Measurements from ENCODE around the gene KSR2. TPM values are rescaled to one million over a fixed set of nuclear protein-coding genes. Genes with fewer than 3 reads are reported as not detected.
"Not testable (repeated sequence)": the region's sequence is repeated elsewhere in the genome, so short reads cannot be mapped to it uniquely, and the experiment has no call there.

Gene KSR2
- polyA plus RNA-seq, 1 donor: not detected

DNA sequence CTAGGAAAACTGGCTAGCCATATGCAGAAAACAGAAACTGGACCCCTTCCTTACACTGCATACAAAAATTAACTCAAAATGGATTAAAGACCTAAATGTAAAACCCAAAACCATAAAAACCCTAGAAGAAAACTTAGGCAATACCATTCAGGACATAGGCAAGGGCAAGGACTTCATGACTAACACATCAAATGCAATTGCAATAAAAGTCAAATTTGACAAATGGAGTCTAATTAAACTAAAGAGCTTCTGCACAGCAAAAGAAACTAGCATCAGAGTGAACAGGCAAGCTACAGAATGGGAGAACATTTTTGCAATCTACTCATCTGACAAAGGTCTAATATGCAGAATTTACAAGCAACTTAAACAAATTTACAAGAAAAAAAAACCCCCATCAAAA lies 222.4 kb downstream of the KSR2 start:
- DNase-seq: not testable (repeated sequence)

DNA sequence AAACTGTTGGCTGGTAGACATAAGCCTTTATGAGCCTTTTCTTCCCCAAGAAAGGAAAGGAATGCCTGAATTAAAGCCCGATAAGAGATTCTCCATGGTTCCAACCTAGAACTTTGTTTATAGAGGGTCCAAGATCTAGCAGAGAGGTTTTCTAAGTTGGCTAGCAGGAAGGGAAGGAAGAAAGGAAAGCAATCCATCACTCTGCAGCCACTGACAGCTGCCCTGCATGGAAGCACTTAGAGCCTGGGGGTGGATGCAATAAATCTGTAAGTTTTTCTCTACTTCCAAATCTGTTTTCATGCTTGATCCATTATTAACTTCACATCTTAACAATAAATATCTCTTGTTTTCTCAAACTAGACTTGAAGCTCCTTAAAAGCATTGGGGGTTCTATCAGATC lies 224.4 kb downstream of the KSR2 start:
- no peak for DNase-seq

DNA sequence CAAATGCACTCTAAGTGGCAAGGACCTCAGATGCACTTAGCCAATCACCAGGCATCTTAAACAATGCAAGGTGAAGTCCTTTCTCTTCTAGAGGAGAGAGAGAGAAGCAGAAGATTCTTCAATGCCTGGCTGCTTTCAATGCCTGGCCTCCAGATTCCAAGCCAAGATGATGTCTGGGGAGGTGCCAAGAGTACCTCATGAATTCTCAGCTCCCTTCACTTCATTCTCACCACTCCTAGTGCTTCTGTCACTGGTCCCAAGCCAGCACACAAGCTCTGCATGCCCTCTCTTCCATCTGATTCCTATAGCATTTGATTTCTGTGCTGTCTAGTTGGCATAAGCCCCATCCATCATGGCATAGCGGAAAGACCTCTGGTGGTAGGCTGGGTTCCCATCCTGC lies 225.0 kb downstream of the KSR2 start:
- no peak for DNase-seq

DNA sequence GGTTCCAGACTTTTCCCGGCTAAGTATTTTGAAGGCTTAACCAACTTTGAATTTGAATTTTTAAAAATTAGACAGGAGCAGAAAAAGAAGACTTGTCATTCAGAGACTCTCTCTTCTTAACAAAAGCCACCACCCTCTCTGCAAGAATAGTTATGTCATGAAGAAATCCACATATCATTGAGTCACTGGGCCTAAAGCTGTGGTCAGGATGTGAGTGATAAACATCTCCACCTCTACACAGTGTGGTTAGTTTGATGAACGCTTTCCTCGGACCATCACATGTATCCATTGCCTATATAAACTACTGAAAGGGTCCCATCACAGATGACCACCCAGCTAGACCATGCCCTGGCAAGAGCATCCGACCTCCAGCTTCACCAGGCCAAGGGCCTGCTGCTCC lies 226.1 kb downstream of the KSR2 start:
- DNase-seq: no peak

DNA sequence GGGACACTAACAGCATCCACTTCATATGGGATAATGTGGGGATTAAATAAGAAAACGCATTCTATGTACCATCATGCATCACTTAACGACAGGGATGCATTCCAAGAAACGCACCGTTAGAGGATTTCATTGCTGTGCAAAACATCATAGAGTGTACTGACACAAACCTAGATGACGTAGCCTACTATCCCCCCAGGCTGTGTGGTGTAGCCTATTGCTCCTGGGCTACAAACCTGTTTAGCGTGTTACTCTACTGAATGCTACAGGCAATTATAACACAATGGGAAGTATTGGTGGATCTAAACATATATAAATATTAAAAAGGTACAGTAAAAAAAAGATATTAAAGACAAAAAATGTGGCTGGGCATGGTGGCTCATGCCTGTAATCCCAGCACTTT lies 230.6 kb downstream of the KSR2 start:
- no peak for DNase-seq

DNA sequence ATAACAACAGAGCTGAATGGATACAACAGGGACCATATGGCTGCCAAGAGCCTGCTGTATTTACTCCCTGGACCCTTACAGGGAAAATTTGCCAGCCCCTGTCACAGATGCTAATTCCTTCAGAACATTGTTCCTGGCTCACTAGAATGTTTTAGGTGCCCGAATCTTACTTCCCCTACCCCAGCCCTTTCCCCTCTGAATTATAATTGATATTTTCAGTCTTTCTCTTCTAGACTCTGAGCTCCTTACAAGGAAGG lies 235.3 kb downstream of the KSR2 start:
- no peak for DNase-seq

DNA sequence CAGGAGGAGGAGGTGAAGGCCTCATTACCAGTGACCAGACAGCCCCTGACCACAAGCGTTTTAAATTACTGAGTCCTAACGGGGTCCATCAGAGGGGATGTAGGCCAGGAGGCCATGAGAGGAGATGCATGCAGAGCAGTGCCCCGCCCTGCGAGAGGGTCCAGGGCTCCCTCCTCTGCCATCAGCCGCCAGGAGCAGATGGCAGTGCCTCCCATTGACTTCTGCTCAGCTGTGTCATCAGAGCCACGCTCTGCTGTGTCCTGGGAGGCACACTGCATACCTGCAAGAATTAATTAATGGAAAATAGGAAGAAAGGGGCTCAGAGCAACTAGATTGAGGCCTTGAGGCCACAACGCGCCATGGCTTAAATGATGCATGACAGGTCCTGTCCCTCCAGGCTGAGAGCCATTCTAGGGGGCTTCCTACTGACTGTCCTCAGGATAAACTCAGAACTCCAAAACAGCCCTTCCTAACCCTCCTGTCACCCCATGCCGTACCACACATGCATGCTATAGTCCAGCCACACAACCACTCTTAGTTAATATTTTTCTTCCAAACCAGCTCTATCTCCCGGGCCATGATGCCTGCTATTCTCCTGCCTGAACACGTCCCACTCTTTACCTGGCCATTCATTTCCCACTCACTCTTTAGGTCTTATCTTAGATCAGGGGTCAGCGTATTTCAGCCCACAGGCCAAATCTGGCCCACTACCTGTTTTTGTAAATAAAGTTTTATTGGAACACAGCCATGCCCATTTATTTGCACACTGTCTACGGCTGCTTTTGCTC lies 235.8 kb downstream of the KSR2 start:
- DNase-seq: no peak

DNA sequence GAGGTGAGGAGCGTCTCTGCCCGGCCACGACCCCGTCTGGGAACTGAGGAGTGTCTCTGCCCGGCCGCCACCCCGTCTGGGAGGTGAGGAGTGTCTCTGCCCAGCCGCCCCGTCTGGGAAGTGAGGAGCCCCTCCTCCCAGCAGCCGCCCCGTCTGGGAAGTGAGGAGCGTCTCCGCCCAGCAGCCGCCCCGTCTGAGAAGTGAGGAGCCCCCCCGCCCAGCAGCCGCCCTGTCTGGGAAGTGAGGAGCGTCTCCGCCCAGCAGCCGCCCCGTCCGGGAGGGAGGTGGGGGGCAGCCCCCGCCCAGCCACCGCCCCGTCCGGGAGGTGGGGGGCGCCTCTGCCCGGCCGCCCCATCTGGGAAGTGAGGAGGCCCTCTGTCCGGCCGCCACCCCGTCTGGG lies 237.7 kb downstream of the KSR2 start:
- not testable (repeated sequence) for DNase-seq

DNA sequence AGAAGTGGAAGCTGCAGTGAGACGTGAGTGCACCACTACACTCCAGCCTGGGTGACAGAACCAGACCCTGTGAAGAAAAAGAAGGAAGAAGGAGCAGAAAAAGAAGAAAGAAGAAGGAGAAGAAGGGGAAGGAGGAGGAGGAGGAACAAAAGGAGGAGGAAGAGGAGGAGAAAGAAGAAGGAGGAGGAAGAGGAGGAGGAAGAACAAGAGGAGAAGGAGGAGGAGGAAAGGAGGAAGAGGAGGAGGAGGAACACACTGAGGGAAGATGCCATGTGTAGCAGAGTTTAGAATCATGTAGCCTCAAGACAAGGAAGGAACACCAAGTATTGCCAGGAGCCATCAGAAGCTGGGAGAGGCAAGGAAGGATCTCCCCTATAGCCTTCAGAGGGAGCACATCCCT lies 241.5 kb downstream of the KSR2 start:
- DNase-seq: no peak

DNA sequence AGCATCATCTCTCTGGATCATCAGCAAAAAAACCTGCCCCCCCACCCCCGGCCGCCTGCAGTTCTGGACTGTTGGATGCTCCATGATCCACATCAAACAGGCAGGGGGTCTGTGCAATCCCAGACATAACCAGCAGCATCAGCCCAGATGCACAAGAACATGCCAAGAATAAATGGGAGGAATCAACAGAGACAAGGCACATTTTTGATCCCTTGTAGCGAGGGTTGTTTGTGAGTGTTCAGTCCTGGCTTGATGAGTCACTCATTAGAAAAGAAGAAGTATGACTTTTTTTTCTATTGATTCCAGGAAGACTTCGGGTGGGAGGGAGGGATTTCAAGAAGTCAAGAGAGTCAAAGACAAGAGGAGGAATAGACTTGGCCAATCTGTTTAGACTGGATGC lies 244.2 kb downstream of the KSR2 start:
- DNase-seq: no peak

DNA sequence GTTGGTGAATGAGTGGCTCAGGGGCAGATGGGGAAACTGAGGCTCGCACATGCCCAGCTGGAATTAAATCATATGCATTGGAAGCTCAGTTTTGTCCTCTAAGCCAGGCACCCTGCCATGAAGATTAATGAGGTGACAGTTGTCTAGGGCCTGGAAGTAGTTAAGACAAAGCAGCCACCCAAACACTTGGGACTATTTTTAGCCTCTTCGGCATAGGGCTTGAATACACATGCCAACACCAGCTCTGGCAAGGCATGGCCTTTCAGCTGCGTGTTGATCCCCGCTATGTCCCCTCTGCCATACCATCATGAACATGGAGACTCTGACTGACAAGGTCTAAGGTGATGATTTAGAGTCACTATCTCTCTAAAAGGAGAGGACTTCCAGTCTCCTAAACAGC lies 250.2 kb downstream of the KSR2 start:
- no peak for DNase-seq

DNA sequence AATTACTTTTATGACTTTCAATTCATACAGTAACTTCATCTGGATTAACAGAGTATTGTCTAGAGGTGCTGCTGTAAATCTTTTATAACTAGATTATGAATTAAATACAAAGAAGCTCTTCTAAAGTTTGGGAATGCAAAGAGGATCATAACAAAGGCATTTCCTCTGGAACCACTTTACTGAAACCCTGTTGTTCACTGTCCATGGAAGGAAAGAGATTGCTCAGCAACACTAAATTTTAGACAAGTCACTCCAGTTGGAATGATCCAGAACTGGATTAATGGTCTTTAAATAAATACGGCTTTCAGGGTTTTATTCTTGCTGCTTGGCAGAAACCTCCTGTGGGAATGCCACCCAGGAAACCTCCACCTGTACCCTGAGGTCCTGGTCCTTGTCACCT lies 250.6 kb downstream of the KSR2 start:
- DNase-seq: no peak

DNA sequence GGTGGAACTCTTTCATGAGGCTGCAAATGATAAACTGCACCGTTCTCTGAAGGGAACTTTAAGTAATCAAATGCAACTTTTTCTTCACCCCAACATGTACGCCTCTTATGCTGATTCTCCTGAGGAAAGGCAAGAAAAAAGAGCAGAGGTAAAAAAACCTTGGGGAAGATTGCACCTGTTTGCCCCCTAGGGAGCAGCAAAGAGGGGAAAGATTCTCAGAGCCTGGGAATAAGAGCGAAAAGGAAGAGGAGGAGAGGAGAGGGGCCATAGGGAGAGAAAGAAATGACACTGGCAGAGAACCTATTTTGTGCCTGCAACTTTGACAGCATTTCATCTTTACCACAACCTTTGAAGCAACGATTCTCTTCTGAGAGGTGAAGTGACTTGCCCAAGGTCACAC lies 254.6 kb downstream of the KSR2 start:
- no peak for DNase-seq

DNA sequence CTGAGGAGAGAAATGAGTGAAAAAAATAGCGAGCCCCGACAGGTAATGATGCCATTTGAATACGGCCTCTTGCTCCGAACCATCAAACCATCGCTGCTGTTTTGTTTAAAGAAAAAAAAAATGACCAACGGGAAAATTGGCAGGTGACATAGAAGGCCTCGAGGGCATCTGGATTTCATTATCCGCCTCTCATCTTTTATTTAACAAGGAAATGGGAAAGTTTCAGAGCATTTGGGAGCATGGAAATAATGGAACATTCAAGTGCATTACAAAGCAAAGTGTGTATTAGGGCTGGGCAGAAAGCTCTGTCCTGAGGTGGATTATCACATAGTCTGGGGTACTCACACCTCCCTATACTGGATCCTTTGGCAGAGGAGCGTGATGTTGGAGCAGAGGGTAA lies 258.7 kb downstream of the KSR2 start:
- no peak for DNase-seq

DNA sequence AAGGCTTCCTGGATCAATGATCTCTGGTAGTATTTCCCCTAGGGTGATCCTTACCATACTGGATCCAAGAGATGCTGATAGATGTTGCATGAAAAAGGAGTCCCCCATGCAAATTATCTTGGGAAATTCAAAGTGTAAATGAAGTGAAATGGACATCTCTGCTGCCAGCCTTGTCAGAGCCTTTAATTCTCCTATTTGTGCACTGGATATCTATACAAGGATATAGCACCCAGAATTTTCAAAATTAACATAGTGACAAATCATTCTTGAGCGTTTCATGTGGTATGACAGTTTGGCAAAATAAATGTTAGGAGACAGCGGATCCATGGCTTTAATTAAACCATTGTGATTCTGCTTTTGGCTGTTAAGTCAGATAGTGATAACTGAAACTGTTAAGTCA lies 260.9 kb downstream of the KSR2 start:
- DNase-seq: no peak

DNA sequence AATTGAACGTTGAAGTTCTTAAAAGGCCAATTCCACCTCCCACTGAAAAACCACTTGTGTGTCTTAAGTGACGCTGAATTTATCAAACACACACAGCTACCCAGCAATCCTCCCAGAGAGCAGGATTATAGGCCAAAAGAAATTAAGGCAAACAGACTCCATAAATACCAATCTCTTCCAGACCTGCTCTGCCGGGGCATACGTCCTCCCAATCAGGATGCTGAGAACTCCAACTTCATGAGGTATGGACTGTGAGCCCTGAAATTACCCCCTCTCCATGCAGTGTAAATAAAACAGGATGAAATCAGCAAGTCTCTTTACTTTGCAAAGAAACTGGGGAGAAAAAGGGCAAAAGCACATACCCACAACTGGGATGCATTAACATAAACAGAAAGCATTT lies 265.2 kb downstream of the KSR2 start:
- no peak for DNase-seq

DNA sequence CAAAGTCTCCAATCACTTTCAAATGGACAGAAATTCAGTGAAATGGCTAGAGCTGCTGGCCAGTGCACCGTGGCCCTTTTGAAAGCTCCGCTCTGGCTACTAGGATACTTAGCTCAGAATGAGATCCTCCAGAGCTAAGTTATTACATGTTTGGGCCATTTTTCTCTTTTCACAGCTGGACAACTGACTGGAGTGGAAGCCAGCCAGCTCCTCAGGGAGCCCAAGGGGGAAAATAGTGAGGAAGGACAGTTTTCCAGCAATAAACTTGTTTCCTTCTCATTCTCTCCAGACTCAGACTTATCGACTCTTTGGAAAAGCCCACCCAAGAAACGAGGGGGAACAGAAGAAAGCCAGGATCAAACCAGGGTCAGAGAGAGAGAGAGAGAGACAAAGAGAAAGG lies 266.0 kb downstream of the KSR2 start:
- peak; percentile 55 for DNase-seq

DNA sequence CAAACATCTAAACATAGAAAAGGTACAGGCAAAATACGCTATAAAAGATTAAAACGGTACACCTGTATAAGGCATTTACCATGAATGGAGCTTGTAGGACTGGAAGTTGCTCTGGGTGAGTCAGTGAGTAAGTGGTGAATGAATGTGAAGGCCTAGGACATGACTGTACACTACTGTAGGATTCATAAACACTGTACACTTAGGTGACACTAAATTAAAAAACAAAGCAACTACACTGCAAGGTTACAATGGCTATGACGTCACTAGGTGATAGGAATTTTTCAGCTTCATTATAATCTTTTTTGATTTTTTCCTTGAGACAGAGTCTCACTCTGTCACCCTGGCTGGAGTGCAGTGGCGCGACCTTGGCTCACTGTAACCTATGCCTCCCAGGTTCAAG lies 269.2 kb downstream of the KSR2 start:
- DNase-seq: no peak

DNA sequence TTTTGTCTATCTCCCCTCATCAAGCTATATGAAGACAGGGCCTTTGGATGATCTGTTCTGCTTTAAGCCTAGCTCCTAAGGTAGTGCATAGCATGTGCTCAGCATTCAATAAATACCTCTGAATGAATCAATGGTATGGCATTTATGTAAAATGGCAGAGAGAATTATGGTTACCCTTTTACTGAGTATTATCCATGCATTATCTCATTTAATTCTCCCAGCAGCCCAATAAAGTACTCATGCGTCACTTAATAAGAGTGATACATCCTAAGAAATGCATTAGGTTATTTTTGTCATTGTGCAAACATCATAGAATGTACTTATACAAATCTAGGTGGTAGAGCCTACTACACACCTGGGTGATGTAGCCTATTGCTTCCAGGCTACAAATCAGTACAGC lies 269.7 kb downstream of the KSR2 start:
- no peak for DNase-seq

DNA sequence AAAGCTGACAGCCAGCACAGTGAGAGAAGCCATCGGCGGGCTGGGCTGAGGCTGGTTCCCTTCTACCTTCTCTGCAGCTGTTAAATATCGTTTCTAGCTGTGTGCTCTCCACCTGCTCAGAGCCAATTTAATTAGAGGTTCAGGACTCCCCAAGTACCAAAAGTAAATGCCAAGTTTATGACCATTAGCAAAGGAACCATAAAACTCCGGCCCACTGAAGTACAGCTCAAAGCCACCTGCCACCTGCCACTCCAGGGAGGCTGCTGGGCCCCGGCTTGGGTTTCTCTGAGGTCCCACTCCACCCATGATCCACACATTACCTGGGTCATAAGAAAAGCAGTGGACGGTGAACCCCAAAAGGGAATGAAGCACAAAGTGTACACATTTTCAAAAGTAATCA lies 272.8 kb downstream of the KSR2 start:
- DNase-seq: no peak

DNA sequence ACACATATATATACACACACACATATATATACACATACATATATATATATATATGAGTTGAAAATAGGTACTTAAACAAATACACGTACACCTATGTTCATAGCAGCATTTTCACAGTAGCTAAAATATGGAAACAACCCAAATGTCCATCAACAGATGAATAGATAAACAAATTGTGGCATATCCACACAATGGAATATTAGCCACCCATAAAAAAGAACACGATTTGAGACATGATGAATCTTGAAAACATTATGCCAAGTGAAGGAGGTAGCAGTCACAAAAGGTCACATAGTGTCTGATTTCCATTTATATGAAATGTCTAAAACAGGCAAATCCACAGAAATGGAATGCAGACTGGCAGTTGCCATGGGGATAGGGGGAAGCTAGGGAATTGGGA lies 276.3 kb downstream of the KSR2 start:
- DNase-seq: no peak

DNA sequence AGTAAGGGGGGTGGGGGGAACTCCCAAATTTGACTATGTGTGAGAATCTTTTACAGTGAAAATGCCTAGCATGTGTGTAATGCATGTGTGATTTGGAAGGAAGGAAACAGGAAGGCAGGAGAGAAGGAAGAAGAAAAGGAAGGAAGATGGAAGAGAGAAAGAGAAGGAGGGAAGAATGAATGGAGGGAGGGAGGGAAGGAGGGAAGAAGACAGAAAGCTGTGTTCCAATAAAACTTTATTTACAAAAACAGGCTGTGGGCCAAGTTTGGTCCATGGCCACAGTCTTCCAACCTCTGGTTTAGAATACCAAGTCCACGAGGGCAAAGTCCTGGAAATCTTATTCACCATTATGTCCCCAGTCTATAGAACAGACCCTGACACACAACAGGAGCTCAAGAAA lies 278.9 kb downstream of the KSR2 start:
- no peak for DNase-seq

DNA sequence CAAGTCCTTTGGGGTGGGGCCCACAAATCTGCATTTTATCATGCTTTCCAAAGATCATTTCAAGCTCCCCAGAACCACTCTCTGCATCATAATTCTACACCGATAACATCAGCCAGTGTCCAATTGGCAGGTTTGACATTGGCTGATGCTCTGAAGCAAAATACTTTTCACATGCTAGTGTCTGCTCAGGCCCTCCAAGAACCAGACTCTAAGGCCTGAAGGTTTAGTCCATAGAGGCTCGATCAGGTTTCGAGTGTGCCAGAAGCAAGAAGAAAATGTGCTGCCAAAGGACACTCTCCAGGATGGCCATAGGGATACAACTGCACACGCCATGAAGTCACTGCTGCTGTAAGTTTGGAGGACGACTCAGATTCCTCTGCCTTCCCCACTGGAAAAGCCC lies 280.3 kb downstream of the KSR2 start:
- no peak for DNase-seq

DNA sequence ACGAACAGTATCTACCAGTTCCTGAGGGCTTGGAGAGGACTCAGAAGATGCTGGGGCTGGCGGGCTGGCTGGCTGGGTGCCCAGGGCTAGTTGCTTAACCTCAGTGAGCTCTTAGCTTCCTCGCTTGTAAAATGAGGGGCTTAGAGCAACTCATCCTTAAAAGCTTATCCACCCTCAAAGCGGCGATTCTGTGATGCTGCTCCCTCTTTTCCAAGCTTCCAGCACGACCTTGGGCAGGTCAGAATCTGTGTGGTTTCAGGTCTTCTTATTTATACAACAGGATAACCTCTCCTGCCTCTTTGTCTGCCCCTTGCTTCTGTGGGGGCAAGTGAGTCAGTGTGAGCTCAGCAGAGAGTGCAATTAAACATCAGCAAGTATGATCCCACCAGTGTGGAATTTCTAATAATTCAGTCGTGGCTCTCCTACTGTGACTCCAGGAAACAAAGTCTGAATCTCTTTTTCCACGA lies 281.8 kb downstream of the KSR2 start:
- no peak for DNase-seq

DNA sequence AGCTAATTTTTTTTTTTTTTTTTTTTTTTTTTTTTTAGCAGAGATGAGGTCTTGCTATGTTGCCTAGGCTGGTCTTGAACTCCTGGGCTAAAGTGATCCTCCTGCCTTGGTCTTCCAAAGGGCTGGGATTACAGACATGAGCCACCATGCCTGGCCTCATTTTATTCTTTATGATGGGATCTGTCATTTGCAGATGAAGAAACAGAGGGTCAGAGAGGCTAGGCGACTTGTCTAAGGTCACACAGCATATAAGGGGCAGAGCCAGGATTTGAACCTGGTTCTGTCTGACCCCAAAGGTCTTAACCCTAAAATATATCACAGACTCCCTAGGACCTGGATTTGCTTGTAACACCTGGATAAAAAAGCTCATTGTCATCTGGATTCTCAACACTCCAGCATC lies 282.6 kb downstream of the KSR2 start:
- DNase-seq: no peak
